ENCODE measurements around the gene TBX4.

The TBX4 gene

DNA sequence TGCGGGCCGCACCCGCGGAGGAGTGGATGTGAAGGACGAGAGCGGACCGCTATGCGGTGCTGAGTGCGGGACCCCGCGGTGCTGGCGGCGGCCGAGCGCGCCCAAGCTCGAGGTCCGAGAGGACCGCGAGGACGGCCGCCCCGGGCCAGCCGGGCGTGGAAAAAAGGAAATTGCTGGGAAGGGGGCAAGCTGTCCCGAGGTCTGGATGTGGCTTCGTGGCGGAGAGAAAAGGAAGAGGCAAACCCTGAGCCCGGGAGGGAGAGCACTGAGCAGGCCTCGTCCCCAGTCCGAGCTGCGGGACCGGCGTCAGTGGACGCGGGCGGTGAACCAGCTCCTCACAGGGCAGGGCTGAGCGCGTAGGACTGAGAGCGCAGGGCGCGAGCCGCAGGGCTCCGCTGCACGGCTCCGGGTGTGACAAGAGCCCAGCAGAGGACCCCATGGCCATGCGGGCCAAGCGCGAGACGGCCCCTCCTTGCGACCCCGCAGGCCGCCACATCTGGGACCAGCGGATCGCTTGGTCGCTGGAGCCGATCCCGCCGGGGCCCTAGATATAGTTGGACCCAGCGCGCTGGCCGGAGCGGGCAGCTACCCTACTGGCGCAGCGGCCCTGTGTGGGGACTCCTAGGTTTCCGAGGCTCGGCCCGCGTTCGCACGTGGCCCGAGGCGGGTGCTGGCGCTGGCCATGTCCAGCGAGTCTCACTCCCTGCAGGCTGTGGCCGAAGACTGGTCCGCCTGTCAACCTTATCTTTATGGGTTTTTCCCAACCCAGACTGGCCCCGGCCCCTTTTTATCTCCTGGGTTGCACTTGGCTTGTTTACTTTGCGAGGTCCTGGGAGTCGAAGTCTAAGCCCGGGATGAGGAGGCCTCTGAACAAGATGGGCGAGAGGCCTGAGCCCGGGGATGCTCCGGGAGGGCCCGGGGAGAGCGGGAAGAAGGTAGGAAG, 2.4 kb downstream of the TBX4 start:
- no peak for DNase-seq (ENCODE audit: low spot score)

DNA sequence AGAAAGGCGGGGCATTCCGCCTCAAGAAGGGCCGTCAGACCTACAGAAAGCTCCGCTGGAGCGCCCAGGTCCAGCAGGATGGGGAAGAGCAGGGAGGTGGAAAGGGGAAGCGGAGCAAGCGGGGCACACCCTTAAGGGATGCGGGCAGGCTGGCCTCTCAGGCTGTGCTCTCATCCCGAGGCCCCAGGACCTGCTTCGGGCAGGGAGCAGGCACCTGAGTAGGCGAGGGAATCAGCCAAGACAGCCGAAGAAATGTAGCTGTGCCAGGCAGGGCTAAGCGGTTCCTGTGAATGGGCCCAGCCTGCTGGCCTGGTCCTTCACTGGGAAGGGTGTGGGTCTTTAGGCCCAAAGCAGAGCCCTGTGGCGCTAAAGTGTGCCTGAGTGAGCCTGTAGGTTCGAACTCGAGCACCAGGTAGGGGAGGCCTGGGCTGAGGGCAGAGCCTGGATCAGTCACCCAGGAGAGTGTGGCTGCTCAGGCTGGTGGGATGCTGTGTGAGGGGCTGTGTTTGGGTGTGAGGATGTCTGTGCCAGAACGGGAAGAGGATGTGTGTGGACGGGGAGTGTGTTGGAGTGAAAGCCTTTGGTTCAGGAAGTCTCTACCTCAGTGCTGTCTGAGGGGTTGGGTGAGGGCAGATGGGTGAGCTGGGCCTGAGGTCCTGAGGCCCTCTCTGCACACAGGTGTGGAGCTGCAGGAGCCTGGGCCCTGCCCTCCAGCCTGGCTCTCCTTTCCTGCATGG, 3.3 kb downstream of the TBX4 start:
- no peak for DNase-seq (ENCODE audit: low spot score)

DNA sequence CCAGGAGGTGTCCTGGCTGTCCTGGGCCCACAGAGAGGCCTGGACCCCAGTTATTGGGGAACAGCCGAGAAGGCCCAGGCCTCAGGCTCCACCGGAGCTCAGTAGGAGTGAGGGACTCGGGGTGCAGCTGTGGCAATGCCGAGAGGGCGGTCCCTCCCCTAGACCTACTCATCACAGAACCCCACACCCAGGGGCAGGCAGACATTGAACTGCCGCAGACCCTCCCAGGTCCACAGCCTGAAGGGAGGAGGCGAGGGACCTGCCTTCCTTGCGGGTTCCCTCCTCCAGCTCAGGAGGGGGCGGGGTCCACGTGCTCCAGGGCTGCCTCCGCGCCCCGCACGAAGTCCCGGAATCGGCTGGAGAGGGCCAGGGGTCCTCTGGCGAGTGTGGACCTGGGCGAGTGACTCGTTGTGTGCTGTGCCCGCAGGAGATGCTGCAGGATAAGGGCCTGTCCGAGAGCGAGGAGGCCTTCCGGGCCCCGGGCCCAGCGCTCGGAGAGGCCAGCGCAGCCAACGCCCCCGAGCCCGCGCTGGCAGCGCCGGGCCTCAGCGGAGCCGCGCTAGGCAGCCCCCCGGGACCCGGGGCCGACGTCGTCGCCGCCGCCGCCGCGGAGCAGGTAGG, 3.9 kb downstream of the TBX4 start:
- no peak for DNase-seq (ENCODE audit: low spot score)

DNA sequence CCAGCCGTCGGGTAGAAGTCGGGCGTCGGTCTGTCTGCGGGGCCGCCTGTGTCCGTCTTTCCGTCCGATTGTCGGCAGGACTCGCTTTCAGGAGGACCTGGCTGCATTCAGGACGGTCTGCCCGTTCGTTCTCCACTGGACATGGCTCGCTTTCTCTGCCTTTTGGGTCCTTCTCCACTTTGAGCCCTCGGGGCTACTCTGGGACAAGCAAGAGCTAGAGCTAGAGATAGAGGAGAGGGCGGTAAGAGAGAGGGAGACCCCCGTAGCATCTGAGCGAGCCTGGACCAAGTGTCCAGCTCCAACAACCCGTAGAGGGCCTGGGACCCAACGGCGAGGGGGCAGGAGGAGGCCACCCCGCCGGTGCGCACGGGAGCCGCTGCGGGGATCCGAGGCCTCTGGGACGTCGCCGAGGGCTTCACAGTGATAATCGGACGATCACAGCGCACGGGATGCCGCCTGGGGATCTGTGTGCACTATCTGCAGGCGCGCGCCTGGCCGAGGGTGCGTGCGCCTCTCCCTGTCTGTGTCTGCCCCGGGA, 4.5 kb downstream of the TBX4 start:
- no peak for DNase-seq (ENCODE audit: low spot score)

DNA sequence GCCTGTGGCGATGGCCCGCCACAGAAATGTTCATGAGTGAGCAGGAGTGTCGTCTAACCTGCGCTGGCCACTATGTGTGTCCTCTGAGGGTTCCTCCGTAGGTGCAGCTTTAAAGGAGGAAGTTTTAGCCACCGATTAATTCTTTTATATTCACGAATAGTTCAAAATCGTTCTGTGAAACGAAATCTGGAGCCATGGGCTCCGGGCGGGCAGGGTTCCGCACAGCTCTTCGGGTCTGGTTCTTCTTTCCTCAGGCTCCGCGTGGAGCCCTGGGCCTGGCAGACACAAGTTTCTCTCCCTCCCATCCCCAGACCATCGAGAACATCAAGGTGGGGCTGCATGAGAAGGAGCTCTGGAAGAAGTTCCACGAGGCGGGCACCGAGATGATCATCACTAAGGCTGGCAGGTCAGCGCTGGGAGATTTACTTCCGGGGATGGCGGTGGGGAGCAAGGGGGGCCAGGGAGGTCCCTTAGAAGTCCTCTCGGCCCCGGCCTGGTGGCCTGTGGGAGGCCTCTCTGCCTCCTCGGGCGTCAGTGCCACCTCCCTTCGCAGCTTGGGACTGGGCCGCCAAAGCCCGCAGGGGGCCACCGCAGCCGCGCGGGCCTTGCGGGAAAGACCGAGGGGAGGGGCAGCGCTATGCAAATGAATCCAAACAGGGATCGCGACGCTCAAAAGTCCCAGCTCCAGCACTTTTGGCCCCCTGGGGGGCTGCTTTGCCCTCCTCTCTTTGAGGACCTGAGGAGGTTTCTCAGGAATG, 5.2 kb downstream of the TBX4 start:
- no peak for DNase-seq (ENCODE audit: low spot score)

DNA sequence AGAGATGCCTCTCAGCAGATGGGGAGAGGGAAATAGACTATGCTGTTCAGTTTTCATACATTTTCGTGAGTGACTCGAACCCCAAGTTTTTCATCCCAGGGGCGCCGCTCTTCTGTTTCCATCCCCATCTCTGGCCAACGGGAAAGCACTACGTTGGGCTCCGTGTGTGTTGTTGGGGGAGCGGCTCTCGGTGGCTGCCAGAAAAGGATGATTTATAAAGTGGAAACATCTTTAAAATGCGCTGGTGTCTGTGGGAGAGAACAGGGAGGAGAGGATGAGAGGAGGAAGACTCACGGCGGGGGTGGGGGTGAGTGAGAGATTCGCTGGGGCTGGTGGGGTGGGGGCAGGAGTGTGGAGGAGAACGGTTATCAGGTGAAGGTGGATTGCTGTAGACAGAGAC, 5.8 kb downstream of the TBX4 start:
- DNase-seq (ENCODE audit: low spot score): no peak

DNA sequence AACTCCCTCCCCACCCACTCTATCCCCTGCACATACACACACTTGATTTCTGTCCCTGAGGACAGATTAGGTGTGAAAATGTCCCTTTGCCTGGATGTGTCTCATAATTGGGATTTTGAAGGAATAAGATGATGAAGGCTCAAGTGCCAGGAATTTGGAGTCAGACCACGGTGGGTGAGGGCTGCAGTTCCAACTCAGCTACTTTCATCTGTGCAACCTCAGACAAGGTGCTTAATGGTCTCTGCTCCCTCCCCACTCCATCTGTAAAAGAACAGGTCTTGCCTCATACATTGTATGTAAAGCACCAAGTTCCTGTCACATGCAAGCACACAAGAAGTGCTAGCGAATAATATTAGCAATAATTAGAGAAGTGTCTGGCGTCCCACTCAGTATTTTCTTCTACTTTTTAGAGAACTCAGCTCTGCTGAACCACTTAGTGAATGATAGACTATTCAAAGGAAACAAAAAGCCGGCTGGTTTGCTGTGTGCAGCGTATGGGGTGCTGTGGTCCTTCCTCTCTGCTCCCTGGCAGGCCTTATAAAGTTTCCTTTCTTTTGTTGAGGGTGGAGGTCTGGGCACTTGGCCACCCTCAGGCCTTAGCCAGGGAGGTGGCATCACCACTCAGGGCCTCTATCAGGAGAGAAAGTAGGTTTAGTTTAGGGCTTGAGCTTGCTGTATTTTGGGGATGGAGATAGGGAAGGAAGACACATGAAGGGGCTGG, 6.4 kb downstream of the TBX4 start:
- DNase-seq (ENCODE audit: low spot score): no peak

DNA sequence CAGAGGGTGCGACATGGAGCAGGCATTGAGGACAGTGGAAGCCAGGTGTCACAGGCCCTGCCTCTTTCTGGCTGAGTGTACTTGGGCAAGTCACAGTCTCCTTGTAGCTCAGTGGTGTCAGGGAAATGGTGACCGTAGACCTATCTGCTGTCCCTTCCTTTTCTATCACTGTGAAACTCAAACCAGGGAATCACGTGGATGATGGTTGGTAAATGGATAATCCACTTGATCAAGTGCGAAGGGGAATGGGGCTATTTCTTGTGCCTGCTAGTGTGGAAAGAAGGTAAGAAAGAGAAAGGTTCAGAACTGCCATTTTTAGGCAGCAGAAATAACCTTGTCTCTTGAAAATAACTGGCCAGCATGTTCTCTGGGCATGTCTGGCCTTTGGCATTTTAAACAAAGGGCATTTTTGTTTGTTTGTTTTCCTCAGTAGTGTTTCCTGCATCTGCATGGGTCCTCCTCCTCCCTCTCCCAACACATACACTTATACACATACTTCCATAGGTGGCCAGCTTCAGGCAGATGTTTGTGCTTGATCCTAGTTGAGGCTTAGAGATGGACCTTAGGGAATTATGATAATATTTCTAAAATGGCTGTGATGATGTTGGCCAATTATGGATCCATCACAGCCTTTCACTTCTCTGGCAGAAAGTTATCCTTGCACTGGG, 7.1 kb downstream of the TBX4 start:
- no peak for DNase-seq (ENCODE audit: low spot score)

DNA sequence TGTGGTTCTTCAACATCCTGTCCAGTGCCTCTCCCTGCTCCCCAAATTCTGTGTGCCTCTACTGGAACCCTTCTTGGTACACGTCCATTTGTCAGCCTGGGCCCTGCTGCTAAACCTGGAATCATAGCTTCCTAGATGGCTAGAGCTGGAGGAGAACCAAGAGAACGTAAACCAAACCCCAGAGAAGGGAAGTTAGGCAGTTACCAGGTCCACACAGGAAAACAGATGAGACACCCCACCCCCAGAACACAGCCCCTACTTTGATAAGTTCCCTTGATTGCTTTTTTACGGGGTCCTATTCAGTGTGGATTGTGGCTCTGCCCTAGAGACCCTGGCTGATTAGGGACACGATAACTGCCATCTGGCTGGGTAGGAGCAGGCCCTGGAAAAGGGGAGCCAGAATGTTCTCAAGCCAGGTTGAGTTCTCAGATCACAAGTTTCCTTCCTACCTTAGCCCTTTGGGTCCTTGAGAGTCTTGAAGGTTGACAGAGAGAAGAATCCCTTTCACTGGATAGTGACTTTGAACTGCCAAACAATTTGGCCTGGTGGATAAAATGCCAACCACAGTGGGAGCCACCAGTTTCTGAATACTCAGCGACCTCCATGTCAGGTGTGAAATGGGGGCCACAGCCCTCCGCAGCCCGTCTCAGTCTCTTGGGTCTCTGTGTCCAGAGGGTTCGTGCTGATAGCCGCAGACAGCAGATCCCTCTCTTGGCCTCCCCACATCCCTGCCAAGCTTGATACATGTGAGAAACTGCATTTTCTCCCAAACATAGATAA, 7.9 kb downstream of the TBX4 start:
- DNase-seq (ENCODE audit: low spot score): no peak

DNA sequence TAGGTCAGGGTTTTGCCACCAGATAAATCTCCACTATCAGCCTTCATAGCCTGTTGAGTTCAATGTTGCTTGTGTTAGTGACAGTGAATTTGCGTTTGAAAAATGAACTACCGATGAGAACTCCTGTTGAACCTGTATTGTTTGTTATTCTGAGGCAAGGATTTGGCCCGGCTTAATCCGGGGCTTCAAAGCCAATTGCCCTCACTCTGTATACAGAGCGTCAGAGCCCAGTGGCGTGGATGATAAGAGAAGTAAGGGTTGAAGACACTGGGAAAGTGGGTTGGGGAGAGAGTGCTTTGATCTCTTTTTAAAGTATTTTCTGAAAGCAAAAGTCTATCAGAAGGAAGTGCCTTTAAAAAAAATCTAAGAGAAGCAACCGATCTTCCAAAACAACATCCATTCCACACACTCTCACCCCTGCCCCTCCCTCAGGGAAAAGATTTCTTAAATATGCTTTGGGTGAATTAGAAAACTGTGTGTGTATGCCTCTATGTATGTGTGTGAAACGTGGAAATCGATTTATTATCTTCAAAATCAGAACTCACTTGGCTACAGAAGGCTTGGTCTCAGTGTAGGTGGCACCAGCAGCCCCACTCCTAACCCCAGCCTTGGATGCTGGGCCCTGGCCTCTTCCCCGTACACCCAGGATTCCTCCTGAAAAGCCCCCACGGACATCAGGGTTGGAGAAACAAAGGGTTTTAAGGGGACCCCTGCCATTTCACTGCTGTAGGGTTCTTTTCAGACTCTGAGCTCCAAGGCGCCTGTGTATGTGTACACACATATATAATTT, 8.8 kb downstream of the TBX4 start:
- no peak for DNase-seq (ENCODE audit: low spot score)

DNA sequence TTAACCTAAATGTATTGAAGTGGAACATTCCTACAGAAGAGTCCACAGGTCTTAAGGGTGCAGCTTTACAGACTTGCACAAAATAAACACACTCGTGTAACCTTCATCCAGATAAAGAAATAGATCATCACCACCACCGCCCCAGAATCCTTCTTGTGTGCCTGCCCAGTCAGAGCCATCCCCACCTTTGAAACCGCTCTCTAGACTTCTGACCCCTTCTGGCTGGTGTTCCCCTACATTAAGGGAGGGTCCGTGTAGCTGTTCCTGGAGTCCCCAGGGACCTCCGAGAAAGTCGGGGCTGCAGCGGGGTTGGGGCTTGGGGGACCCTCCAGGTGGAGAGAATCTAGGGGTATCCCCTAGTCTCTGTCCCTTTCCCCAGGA, 9.4 kb downstream of the TBX4 start:
- no peak for DNase-seq (ENCODE audit: low spot score)

DNA sequence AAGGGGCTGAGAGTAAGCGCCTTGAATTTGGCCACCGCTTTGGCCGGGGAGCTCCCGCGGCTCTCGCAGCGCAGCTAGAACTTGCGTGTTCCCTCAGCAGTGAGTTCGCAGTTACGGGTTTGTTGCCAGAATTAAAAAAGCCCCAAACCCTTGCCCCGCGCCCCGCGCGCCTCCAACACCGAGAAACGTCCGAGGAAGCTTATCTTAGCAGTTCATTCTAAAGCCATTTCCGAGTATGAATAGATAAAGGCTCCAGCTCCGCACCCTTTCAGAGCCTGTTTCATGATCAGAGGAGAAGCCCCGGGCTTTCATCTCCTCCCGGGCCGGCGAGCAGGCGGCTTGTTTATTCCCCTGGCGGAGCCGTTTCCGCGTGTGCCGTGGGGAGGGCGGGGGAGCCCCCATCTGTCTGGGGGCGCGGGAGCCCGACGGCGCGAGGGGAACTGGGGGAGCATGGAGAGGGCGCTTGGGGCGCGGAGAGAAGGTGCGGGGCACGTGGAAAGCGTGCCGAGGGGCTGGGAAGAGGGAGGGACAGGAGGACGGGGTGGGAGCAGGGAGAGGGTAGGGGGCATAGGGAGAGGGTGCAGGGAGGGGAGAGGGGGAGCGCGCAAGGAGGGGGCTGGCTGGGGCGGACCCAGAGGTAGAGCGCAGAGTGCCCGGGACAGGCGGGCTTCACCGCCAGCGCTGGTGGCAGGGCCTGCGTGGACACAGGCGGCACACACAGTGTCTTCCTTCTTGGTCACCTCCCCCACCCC, 9.9 kb downstream of the TBX4 start:
- no peak for DNase-seq (ENCODE audit: low spot score)

DNA sequence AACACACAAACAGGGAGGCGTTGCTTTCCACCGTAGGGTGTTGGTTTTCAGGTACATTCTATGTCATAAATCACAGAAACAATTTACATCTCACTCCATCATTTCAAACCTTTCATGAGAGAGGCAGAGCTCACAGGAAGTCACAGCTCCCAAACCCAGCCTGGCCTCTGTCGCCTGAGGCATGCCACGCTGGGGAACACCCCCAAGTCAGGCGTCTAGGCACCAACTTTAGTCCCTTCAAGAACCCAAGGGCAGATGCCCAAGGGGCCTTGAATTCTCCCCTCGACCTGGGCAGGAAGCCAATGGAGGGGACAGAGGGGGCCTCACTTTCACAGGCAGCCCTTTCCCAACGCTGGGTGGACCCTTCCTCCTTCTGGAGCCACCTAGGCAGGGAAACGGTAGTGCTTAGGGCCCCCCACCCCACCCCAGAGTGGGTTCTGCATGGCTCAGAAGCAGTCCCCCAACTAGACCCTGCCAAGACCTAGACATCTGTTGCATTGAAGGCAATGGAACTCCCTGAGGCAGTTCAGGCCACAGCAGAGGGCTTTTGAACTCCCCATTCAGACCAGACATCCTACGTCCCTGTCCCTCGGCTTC, 10.6 kb downstream of the TBX4 start:
- no peak for DNase-seq (ENCODE audit: low spot score)

DNA sequence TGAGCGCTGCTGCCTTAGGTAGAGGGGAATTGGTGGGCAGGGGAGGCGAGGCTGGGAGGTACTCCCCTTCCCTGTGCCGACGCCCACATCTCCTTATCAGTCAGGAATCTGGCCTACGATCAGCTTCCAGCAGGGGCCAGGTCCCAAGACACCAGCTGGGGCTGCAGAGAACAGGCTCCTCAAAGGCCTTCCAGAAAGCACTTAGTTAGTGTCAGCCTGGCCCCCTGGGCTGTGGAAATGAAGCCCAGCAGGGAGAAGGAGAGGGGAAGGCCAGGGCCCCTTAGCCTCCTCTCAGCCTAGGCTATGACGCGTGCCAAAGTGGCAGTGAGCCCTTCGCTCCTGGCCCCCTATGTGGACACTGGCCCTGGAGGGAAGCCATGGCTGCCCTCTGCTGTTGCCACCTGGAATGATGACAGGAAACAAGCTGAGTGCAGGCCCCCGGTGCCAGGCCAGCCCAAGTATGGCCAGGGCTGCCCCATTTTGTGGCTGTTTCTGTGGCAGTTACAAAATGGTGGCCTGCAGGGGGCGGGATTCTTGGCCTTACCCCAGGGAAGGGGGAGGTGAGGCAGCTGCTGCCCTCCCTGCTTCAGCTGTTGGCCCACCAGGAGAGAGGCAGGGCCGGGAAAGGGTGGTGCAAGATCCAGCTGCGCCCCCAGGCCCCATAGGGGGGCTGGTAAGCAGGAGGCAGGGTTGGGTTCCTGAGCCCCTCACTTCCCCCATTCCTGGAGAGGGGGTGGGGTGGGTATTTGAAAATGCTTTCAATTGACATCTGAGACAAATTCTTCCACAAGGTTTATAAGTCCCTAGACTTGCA, 11.3 kb downstream of the TBX4 start:
- DNase-seq (ENCODE audit: low spot score): no peak

DNA sequence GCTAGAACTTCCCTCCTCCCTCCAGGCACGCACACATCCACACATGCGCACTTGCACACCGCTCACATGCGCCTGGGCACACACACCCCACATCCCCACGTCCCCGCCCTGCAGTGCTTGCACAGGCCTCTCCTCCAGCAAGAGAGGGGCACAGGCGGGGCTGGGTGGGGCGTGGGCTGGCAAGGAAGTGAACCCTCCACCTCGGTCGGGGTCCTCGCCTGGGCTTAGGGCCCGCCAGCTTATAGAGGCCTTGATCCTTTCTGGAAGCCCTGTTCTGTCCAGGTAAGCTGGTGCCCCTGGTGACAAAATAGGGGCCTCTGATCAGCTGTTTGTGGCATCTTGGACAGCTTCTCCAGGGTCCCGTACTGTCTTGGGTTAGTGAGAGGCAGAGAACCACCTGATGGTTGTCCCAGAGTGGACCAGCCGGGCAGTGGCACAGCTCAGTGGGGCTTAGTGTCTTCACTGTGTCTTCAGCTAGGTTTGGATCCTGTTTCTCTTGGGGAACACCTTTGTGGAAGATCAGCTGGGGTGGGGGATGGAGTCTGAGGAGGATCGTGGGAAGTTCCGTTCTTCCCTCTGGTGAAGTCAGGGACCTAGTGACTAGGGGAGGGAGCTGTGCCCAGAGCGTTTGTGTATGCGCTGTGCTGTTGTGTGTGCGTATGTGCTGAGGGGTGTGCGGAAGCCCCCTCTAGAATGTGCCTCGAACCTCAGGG, 12.1 kb downstream of the TBX4 start:
- no peak for DNase-seq (ENCODE audit: low spot score)

DNA sequence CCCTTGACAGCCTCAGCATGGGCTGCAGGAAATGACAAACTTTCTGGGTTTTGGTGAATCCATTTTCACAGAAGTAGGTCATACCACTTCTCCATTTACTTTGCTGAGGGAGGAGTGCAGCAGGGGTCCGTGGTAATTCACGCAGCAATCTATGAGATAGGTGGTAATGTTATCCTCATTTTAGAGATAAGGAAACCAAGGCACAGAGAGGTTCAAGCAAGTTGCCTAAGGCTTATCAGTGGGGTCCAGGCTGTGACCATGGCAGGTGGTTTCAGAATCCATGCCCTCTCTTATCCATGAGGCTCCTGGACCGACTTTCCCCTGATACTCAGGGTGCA, 12.6 kb downstream of the TBX4 start:
- no peak for DNase-seq (ENCODE audit: low spot score)

Data from LoVo (cell line).